ENCODE results near the gene ALDH1A1. TPM values are rescaled to one million over a fixed set of nuclear protein-coding genes. Genes with fewer than 3 reads are reported as not detected.

The ALDH1A1 gene
- total and polyA plus RNA-seq, 9 of the 15 experiments (the other 6 are each of a cell fraction or from before 2014, with no cell fraction given), result 1.8 to 86.3 (median 24.4) TPM

DNA sequence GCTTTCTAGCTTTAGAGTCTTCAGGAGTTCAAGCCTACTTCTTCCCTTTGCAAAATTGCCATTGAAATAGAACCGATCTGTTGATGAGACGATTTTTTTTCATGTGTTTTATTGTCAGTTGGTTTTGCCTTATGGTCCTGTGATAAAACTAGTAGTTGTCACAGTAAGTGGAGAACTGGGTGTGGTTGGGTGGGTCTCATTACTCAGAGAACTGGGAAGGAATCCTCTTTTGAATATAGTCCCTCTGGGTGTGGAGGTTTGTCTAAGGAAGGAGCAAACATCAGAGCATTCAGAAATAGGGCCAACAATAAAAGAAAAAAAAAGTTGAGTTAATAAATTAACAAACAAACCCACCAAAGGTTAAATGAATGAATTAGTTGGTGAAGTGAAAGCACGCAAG lies 69.0 kb downstream of the ALDH1A1 start (continued):
- TF ChIP-seq ZMIZ1 (IDR thresholded peaks at IDR 0.05; ENCODE audit: low read depth in 2 of 2, low read length in 2 of 2), result no peak

DNA sequence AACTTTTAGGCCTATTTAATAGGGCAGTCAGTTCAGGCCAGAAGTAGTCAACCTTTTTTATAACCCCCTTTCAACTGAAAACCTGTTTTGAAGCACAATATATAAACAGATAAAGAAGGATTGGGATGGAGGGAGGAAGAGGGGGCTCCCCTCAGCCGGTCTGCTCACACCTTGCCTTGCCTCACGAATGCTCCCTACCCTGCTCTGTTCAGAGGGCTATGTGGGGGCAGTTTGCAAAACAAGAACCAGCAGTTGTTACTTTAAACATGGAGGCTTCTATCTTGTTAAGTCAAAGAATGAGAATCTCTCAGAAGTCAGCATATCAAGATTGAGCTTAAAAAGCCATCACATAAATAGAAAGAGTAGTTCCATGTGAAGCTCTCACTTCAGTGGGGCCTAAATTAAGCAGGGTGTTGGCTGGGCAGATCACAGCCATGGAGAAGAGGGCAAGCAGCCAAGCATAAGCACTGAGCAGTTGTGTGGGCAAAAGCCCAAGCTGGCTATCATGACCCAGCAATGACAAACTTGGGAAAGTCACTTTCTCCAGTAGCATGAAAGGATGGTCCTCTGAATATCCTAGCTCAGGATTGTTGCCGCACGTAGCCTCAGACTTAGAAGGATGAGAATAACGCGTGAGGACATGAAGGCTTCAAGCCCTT lies 70.6 kb downstream of the ALDH1A1 start:
- Histone ChIP-seq H3K4me1 (replicated peaks in 1 of 2; ENCODE audit: control insufficient read depth in 2 of 2, insufficient read depth in 2 of 2, low read length in 2 of 2) (no peaks in the 10 kb centered on the region), H4K20me1 (replicated peaks; ENCODE audit: control insufficient read depth, insufficient read depth, low read length) (no peaks in the 10 kb centered on the region), H3K9me1 (ENCODE audit: control insufficient read depth, insufficient read depth, low read length) (no peaks in the 10 kb centered on the region), H3K4me3 (no peak overlapping the region), H3K4me2 (ENCODE audit: insufficient read depth, low read length) (no peak overlapping the region), H3K9ac (ENCODE audit: insufficient read depth in 1 of 2, low read depth in 2 of 2, low read length in 2 of 2) (no peak overlapping the region), H3K36me3 (ENCODE audit: control insufficient read depth, insufficient read depth, low read length) (no peaks in the 10 kb centered on the region), H3K9me3 (replicated peaks; ENCODE audit: control insufficient read depth, insufficient read depth, low read depth, low read length) (no peaks in the 10 kb centered on the region), H3K27me3 (ENCODE audit: control insufficient read depth in 2 of 2, insufficient read depth in 2 of 2, low read length in 2 of 2) (no peaks in the 10 kb centered on the region), H2AFZ (ENCODE audit: low read depth, low read length) (no peak overlapping the region), H3K79me2 (ENCODE audit: control insufficient read depth, insufficient read depth, low read length) (no peaks in the 10 kb centered on the region), H3K27ac (ENCODE audit: extremely low read depth, low read depth, low read length) (no peak overlapping the region)
- BruUV-seq (replicated peaks), result no TSS peak
- ATAC-seq, result no peak
- no peak for DNase-seq (ENCODE audit: extremely low read depth in 1 of 4, low spot score in 3 of 4)
- intact Hi-C loops (cut with micrococcal nuclease) (no loop called here), in situ Hi-C loops (cut with MboI) (no loop called here)
- TF ChIP-seq, protein P1, sequence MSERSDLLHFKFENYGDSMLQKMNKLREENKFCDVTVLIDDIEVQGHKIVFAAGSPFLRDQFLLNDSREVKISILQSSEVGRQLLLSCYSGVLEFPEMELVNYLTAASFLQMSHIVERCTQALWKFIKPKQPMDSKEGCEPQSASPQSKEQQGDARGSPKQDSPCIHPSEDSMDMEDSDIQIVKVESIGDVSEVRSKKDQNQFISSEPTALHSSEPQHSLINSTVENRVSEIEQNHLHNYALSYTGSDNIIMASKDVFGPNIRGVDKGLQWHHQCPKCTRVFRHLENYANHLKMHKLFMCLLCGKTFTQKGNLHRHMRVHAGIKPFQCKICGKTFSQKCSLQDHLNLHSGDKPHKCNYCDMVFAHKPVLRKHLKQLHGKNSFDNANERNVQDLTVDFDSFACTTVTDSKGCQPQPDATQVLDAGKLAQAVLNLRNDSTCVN (CRISPR knock-in tag; IDR thresholded peaks at IDR 0.05), result no peak
- no peak for TF ChIP-seq ZNF140 (CRISPR knock-in tag; IDR thresholded peaks at IDR 0.05)
- CTCF ChIA-PET (ENCODE audit: low intra/inter-chr PET ratio), result interaction anchor here (0.6 kb wide), 1 partner anchor 338 kb away, joined by 3 read pairs; no protein-coding TSS in a partner anchor
- POLR2A ChIA-PET, result no interaction called here
- FAIRE-seq, result no peak
- WGBS (ENCODE audit: insufficient coverage, low coverage, missing lambda C conversion rate), result 50% methylated on average over 3 of the region's 6 CpGs
